T-helper 9 cell (primary cell): Measurements from ENCODE around the gene MRGPRF.
"Not testable (repeated sequence)": the region's sequence is repeated elsewhere in the genome, so short reads cannot be mapped to it uniquely, and the experiment has no call there.

Experiments
- DNase-seq: peaks from one replicate; pipeline ENCODE4 v3.0.0-alpha.2; 2020

The MRGPRF gene

DNA sequence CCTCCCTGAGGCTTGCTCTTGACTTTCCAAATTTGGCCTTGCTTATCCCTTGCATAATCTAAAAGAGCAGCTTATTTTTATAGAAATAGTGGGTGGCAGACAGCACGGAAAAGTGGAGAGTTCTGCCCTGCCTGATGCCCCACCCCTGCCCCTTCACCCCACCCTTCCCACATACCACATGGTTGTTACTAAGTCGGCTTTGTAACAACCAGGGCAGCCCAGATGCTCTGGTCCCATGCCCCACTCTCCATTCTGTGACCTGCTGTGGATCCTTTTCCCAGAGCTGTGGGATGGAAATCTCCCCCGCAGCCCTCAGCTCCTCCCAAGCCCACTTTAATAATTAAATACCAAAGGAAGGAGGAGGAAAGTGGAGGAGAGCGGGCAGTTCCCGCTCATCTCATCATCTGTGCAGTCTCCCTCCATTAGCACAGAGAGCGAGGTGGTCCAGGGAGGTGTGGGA, 10.9 kb downstream of the MRGPRF start:
- no peak for DNase-seq

GRCh38 chr11:69001243-69002081, 11.6 kb downstream of the MRGPRF start:
- no peak for DNase-seq

DNA sequence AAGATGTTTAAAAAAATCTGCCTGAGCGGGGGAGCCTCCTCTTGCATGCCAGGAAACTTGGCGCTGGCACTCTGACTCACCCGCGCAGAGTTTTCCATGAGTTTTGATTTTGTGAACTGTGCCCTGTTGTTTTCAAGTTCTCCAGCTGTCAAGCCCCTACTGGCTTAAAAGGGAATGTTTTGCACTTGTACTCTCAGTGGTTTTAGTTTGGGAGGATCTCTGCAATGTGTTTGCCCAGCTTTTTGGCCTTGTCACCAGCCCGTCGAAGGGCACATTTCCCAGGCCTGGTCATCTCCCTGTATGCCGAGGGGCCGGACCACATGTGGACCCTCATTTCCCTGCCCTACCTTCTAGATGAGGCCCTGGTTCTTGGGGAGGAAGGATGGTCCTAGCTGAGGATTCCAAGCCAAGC, 12.2 kb downstream of the MRGPRF start:
- no peak for DNase-seq

DNA sequence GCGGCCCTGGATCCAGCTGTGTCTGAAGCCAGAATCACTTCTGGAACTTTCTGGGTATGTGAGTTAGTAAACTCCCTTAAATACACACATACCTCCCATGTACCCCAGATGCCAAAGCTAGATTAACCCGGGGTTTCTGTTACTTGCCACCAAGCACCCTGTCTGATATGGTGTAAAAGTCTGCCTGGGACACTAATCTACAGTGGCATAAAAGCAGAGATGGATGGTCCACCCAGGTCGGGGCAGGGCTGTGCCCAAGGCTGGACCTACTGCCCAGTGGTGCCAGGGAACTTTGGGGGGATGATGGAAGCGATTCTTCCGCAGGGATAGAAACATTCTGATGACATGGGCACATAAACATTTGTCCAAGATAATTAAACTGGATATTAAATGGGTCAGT, 12.7 kb downstream of the MRGPRF start:
- no peak for DNase-seq

DNA sequence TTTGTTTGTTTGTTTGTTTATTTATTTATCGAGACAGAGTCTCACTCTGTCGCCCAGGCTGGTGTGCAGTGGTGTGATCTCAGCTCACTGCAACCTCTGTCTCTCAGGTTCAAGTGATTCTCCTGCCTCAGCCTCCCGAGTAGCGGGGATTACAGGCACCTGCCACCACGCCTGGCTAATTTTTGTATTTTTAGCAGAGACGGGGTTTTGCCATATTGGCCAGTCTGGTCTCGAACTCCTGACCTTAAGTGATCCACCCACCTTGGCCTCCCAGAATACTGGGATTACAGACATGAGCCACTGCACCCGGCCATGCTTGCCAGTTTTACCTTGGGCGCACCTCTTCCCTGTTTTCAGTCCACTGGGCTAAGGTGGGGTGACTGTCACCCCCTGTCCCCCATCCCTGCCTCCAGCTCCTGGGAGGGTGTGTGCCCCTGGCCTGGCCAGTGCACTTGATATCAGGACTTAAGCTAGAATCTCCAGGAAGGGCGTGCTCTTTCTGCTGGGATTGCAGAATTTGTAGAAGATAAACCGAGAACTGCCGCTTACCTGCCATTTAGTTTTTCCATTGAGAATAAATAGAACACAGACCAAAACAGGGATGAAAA, 13.2 kb downstream of the MRGPRF start:
- not testable (repeated sequence) for DNase-seq

DNA sequence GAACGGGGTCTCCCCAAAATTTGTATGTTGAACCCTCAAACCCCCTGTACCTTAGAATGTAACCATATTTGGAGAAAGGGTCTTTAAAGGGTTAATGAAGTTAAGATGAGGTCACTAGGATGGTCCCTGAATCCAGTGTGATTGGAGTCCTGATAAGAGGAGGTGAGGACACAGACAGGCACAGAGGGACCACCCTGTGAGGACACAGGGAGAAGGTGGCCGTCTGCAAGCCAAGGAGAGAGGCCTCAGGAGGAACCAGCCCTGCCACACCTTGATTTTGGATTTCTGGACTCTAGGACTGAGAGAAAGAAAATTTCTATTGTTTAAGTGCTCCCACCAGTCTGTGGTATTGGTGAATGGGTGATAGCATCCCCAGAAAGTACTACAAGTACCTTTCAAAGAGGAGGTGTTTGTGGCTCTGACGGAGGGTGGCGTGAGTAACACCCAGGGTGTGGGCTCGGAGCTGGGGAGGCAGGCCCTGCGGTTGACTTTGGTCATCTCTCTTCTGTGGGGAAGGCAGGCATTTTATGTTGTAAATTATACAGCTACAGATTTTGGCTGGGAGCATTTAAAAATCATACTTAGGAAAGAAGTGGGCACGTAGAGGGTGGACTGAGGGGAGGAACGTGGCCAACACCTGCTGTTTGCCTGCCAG, 13.8 kb downstream of the MRGPRF start:
- no peak for DNase-seq

- no peak for DNase-seq
Measured at GRCh38 chr11:68998390-68998911, 14.6 kb downstream of the MRGPRF start.

DNA sequence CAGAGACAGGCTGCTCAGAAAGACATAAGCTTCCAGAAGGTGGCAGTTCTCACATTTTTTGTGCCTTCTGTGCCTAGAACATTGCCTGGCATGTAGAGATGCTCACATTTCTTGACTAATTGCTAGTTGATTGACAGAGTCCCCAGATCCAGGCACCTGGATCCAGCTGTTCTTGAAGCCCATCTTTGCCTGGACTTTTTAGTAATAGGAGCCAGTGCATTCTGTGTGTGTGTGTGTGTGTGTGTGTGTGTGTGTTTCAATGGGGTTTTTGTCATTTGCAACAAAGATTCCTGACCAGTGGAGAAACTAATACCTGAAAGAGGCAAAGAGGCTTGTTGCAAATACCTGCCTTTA, 15.1 kb downstream of the MRGPRF start:
- DNase-seq = no peak

DNA sequence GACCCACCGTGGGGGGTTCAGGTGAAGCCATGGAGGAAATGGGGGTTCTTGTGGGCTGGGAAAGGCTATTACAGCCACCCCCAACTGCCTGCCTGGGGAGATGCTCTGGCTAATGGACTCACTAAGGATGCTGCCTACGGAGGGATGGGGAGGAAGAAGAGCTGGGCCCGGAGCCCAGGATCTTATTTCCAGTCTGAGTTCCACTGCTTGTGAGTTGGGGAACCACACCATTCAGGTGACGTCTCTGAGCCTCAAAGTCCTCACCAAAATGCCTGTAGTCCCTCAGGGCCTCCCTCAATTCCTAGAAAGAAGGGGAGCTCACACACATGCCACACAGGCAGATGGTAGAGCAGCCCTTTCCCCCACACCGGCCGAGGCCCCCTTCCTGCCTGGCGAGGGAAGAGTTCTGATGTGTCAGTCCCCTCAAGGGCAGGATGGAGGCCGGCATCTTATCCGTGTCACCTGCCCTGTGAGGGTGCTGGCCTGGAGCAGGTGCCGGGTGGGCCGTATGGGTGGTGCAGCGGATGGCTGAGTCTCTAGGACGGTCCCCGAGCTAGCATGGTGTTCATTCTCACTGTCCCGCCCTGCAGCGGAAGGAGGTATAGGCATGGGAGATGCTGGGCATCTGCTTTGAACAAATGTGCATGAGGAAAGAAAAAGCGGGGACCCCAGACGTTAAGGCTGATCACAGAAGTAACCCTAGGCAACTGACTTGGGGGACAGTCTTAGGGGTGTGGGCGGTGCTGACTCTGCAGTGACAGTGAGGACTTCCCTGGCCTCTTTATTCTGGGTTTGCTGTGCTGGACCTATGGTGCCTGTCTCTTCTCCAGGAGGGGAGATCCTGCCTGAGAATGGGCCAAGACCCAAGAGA, 15.7 kb downstream of the MRGPRF start:
- DNase-seq = no peak

GRCh38 chr11:68996376-68997123, 16.5 kb downstream of the MRGPRF start:
- DNase-seq = no peak

DNA sequence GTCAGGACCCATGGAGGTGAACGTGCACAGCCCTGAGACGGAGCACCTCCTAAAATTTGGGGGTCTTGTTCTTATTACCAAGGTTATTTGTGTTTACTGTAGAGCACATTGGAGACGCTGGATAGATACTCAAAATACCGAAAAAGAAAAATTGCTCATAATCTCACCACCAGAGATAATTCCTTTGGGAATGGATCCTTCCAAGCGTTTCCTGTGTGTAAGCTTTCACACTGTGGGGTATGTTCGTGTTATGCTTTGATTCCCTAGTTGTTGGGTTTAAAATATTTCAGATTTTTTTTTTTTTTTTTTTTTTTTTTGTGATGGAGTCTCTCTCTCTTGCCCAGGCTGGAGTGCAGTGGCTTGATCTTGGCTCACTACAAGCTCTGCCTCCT, 18.2 kb downstream of the MRGPRF start:
- DNase-seq = no peak

DNA sequence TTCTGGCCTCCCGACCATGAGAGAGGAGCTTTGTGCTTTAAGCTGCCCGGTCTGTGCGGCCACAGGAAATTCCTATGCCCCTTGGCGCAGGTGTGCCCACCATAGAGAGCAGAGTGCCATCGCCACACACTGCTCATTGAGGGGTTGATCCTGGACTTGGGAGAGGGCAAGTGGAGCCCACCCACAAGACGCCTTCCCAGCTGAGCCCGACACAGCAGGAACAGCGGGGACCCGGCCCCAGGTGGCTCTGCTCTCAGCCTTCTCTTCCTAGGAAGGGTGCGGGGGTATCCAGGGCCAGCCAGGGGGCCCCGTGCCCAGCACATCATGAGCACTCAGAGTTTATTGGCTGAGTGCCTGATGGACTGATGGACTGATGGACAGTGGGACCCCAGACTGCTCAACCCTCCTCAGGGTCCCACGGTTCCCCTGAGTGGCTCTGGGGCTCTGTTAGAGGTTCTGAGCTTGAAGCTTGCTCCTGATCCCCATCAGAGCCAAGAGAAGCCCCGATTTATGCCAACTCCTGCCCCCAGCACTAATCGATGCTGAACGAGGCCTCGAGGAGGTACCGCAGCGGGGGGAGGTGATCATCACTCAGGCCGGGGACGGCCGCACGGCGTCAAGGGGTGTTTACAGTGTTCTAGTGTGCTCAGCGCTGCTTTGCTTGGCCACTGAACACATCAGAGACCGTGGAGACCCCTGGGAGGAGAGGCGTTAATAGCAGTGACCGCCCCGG, 18.7 kb downstream of the MRGPRF start:
- DNase-seq = no peak

GRCh38 chr11:68993546-68993945, 19.5 kb downstream of the MRGPRF start:
- DNase-seq = no peak

DNA sequence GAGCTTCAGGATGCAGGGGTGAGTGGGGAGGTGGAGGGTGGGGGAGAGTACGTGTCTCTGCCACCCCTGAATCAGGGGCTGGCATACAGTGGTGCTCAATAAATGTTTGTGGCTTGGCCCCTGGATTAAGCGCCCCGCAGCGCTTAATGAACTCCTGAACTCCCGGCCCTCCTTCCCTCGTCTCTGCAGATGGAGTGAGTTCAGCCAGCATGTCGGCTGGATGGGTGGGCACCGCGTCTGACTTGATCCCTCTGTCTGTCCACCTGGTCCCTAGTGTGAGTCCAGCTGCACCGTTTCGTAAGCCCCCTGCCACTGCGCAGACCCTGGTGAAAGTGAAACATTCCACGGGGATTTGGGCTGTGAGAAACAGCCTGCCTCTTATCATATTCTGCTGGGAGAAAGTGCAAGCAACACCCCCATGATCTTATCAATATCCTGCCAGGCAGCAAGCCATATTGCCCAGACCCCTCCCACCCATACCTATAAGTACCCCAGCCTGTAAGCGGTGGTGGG, 20.2 kb downstream of the MRGPRF start:
- DNase-seq = no peak

GRCh38 chr11:68990995-68991780, 21.9 kb downstream of the MRGPRF start:
- DNase-seq = no peak

DNA sequence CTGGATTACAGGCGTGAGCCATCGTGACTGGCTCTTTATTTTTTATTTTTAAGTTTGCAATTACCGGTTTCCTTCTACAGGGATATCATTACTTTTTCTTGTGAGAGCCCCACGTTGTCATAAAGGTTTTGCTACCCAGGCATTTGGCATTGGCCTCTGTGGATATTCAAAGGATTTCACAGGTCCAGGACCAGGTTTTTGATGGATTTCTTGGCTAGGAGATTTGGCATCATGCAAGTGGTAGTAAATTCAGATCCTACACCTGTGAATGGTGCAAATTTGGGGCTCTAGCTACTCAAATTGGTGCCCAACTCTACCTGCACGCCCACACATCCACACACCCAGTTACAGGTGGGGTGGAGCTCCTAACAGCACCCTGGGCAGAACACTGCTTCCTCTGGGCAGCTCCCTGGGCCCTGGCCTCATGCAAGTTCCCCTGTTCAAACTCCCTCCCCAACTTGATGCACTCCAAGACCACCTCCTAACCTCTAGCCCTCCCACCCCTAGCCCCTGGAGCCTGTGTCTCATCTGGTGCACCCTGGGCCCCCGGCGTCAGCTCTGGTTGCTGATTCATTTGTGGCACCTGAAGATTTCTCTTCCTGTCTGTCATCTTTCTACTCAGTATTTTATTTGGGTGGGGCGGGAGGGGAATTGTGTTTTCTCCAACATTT, 23.0 kb downstream of the MRGPRF start:
- DNase-seq = no peak

- DNase-seq = no peak
Measured at GRCh38 chr11:68988491-68988890, 24.6 kb downstream of the MRGPRF start.

DNA sequence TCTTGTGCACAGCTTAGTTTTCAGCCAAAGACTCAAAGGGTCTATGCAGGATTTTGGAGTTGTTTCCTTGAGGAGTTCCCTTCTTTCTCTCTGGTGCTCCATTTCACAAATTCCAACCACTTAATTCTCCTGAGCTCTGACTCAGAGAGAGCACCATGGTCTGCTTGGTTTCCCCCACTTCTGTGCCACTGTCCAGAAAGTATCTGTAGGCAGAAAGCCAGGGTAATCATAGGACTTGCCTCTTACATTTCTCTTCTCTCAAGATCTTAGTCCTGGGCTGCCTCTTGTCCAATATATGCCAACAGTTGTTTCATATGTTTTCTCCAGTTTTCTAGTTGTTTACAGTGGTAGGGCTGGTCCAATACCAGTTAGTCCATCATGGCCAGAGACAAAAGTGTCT, 25.8 kb downstream of the MRGPRF start:
- DNase-seq = no peak

DNA sequence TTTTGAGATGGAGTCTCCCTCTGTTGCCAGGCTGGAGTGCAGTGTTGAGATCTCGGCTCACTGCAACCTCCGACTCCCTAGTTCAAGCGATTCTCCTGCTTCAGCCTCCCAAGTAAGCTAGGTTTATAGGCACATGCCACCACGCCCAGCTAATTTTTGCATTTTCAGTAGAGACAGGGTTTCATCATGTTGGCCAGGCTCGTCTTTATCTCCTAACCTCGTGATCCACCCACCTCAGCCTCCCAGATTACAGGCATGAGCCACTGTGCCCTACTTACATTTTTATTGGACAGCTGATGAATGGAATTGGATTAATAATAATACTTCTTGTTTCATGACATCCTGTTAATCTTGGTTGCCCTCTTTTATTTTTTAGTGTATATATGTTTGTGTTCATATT, 29.2 kb downstream of the MRGPRF start:
- no peak for DNase-seq

DNA sequence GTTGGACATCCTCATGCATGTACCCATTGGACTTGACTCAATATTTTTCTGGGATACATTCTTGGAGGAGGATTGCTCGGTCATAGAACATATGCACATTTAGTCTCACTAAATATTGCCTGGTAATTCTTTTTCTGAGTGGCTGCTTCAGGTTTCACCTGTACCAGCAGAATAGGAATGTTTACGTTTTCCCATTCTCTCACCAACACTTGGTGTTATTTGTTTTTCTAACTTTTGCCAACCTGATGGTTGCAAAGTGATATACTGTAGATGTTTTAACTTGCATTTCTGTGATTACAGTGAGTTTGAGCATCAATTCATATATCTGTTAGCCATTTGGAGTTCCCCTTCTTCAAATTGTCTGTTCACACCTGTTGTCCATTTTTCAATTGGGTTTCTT, 30.9 kb downstream of the MRGPRF start:
- DNase-seq = no peak
